Left ventricle myocardium superior (tissue), 1 donor: Measurements from ENCODE around the gene CXCL12. TPM values are rescaled to one million over a fixed set of nuclear protein-coding genes. Genes with fewer than 3 reads are reported as not detected.

ENCODE experiments used
- ATAC-seq: fragments of 200-7000 bp; cut with Tn5 transposase; one replicate; pipeline ENCODE4 v1.9.1; 2020; ENCODE audit warnings: mild to moderate bottlenecking, moderate library complexity
- DNase-seq: peaks from one replicate; pipeline ENCODE4 v3.0.0-alpha.2; 2020
- intact Hi-C: fragments of 100-400 bp; cut with micrococcal nuclease; formaldehyde crosslinking; loops from one replicate; pipeline ENCODE4 v1.11.0; 2022
- total RNA-seq: library from RNA; stranded (reverse); fragmentation: NEBNext Ultra II Directional; extraction: Animal tissue kit (Norgen Biotek cat#: 25700); gene quantifications from one replicate; pipeline ENCODE4 v1.2.1, GENCODE V29; 2021
- donor health status: DM: no; HTN: yes; CAD: no; lungs with severe emphysema.

The CXCL12 gene
- total RNA-seq, 1 donor from 2014 or later: 136 TPM

DNA sequence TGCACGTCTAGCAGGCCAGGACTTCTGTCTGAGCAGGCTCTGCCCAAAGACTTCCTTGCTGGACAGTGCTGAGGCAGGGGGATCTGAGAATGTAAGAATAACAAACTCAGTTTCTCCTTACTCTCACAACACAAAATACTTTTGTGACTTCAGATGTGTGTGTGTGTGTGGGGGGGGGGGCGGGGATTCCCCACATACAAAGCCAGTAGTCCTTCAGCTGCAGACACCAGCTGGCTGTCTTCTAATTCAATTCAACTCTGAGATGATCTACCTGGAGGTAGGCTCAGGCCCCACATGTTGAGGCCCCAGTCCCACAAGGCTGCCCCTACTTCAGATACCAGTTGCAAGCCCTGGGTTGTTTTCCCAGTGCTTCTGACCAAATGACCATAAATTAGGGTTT, 4.7 kb upstream of the CXCL12 start:
- intact Hi-C loops: loop anchor here (5.0 to 10.0 kb wide), 2 partner anchors 75 to 707 kb away; no protein-coding TSS in a partner anchor

DNA sequence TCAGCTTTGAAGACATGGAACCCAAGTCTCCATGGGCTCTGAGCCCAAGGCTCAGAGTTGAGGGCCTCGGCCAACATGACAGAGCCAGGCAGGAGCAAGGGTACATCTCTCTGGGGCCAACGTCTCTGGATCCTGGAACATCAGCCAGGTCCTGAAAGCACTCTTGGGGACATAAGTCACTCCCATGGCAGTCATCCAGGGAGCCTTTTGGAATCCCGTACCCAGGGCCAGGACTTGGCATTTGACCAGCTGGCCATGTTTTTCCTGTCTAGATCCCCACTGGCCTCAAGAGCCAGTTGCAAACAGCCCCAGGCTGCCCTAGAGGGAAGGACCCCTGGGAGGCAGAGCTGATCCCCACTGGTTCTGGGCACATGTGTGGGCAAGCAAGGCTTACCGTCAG, 4.3 kb upstream of the CXCL12 start:
- ATAC-seq: peak; percentile 49
- intact Hi-C loops: loop anchor here (5.0 to 10.0 kb wide), 2 partner anchors 74 to 707 kb away; no protein-coding TSS in a partner anchor

More for the DNA sequence above, 4.7 kb upstream of the CXCL12 start:
- no peak for DNase-seq
- ATAC-seq: no peak

DNA sequence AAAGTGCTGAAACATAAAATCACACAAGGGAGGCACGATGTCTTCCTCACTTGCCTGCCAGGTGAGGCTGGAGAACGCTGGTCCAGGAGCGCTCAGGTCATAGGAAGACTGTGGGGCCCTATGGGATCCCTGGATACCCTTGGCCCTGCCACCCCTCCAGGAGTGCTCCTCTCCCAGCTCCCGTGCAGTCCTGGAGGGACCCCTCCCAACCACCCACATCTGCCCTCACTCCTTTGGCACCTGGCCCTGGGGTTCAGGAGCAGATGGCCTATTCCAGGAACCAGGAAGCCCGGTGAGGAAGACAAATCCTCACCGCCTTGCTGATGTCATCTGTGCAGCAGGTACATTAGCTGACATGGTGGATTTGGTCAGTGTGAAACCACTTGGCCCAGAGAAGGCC, 3.7 kb upstream of the CXCL12 start:
- ATAC-seq (no peak), DNase-seq (no peak)

More for the DNA sequence above, 4.3 kb upstream of the CXCL12 start:
- DNase-seq: peak; percentile 72

DNA sequence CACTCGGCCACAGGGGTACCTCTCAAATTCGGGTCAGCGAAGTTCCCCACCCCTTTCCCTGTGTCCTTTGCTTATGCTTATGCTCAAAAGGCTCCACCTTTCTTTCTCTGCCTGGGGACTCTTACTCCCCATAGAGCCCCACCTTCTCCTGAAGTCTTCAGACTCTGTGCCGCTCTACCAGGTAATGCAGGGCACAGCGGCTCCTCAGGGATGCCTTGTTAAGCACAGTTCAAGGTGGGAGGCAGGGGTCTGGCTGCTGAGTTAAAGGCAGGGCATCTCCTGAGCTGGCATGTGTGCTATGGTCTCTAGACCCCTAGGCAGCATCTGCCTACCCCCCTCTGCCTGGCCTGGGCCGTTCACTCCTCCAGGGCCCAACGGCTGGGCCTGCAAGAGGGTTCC, 3.0 kb upstream of the CXCL12 start:
- ATAC-seq: no peak
- intact Hi-C loops: loop anchor here (5.0 to 10.0 kb wide), 2 partner anchors 73 to 706 kb away; no protein-coding TSS in a partner anchor
- DNase-seq: no peak

More for the DNA sequence above, 3.7 kb upstream of the CXCL12 start:
- intact Hi-C loops: loop anchor here (5.0 to 10.0 kb wide), 2 partner anchors 74 to 706 kb away; no protein-coding TSS in a partner anchor

DNA sequence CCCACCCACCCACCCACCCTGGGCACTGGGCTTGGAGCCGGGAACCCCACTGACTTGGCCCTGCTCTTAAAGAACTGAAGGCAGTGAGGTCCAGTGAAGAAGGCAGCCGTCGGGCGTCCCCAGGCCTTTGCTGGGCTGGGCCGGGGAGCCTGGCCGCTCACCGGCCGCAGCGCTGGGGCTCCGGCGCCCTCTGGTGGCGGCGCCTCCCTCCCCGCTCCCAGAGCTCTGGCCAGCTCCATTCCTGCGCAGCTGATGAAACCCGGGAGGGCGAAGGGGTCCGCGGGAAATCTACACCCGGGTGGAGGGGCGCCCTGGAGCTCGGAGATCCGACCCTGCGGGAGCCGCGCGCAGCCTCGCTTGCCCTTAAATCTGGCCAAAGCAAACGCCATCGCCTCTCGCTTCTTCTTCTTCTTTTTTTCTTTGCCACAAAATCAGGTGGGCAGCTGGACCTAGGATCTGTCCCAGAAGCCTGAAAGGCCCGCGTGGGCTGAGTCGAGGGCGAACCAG, 1.7 kb upstream of the CXCL12 start:
- DNase-seq (peak; percentile 87), ATAC-seq (peak; percentile 78)
- intact Hi-C loops: loop anchor here (5.0 to 10.0 kb wide), 2 partner anchors 72 to 704 kb away; no protein-coding TSS in a partner anchor

DNA sequence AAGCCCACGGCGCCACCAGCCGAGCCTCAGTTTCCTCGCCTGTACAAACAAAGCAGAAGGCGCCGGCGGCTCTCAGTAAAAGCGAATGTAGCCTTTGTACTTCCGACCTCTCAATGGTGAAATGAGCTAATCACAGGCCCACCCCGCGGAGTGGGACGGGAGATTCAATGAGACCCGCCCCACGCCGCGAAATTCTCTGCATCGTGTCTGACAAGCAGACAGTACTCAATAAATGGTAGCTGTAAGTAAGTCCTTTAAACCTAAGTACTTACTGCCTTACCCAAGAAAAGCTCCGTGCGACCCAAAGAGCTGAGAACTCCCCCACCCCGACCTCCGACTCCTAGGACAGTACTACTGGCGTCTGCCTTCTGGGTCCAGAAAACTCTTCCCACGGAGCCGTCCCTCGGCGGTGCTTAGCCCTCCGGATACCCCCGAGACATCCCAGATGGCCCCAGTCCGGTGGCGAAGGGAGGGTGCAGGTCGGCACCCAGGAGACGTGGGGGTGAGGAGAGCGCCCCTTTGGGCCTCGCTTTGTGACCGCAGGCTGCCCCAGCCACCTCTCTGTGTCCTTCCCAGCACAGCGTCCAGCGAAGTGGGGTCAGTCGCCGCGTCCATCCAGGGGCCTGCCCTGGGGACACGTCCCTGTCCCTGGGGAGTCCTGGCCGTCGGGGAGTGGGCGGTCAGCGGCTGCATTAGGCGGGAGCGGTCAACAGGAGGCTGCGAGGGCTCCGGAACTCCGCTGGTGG, 972 bp upstream of the CXCL12 start:
- ATAC-seq (no peak), DNase-seq (no peak)
- intact Hi-C loops: loop anchor here (5.0 to 10.0 kb wide), 2 partner anchors 71 to 704 kb away; no protein-coding TSS in a partner anchor

DNA sequence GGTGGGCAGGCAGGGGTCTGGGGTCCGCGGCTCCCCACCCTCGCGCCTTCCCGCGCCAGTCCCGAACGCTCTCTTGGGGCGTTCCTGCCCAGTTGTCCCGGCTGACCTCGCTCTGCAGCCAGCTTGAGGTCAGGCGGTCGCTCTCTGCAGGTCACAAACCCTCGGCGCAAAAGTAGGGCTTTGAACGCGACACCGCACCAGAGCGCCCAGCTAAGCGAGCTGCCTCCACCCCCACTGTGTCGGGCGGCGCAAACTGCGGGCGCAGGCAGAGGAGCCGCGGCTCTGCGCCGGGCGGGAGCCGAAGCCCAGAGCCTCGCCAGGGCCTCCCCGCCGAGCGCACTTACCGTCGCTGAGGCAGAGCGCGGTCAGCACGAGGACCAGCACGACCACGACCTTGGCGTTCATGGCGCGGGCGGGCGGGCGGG, 284 bp downstream of the CXCL12 start:
- DNase-seq (peak; percentile 57), ATAC-seq (peak; percentile 36)
- intact Hi-C loops: loop anchor here (5.0 to 10.0 kb wide), 2 partner anchors 70 to 702 kb away; no protein-coding TSS in a partner anchor

DNA sequence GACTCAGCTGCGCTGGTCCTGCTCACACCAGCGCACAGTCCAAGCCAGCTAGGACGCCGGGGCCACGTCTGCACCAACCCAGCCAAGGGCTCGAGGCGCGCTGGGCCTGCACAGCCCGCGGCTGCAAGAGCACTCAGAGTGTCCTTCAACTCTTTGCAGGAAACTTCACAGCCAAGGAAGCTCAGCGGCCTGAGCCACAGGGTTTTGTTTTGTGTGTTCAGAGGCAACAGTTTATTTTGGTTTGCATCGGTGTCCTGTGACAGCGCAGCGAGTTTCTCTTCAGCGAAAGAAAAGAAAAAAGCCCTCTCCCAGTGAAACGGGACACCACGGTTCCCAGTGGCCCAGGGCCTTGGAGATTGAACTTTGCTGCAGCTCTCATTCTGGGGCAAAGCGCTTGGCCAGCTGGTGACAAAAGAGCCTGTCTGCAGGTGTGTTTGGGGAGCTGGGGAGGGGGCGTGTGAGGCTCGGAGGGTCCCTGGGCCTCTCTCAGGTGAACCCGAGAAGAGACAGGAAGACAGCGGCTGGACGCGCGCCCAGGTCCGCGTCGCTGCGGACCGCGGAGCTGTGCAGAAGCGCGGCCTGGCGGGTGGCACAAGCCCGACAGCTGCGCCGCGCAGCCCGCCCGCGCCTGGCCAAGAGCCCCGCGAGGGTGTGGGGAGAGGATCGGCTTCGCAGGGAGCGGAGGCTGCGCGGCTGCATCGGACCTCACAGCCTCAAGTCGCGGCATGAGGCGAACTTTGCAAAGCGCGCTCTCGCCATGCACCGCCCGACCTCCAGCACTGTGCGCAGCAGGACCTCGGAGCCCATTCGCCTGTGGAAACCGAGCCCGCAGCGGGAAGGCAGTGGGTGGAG, 922 bp downstream of the CXCL12 start:
- ATAC-seq (peak; percentile 69), DNase-seq (peak; percentile 72)
- intact Hi-C loops: loop anchor here (10.0 kb wide), 1 partner anchor 69 kb away; no protein-coding TSS in a partner anchor

DNA sequence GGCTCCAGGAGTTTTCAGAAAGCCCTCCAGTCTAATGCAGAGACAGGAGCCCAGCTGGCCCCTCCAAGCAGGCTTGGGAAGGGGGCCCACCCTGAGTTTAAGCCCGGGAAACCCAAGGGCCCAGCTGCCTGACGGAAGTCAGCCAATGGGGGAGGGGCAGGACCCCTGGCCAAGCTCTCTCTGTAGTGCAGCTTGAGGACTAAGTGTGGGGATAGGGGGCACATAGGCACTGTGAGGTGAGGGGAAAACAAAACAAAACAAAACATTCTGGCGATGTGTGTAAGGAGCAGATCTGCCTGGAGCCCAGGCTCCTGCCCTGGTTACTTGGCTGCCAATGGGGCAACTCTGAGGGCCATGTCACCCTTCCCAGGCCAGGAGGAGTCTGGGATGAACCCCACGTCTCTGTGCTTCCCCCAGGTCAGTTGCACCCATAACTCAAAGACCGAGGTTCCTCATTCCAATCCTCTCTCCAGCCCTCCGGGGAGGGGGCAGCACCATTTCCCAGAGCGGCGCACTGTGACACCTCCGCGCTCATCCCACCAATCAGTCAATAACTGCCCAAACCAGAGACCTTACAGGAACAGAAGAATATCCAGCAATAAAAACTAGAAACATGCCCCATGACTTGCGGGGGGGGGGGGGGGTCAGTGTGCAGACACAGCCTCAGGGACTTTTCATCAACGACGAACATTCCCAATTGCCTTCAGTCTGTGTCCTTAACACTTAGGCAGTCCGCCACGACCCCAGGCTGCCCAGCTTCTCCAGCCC, 1.7 kb downstream of the CXCL12 start:
- intact Hi-C loops: loop anchor here (10.0 kb wide), 1 partner anchor 68 kb away; no protein-coding TSS in a partner anchor
- no peak for ATAC-seq
- DNase-seq: no peak

DNA sequence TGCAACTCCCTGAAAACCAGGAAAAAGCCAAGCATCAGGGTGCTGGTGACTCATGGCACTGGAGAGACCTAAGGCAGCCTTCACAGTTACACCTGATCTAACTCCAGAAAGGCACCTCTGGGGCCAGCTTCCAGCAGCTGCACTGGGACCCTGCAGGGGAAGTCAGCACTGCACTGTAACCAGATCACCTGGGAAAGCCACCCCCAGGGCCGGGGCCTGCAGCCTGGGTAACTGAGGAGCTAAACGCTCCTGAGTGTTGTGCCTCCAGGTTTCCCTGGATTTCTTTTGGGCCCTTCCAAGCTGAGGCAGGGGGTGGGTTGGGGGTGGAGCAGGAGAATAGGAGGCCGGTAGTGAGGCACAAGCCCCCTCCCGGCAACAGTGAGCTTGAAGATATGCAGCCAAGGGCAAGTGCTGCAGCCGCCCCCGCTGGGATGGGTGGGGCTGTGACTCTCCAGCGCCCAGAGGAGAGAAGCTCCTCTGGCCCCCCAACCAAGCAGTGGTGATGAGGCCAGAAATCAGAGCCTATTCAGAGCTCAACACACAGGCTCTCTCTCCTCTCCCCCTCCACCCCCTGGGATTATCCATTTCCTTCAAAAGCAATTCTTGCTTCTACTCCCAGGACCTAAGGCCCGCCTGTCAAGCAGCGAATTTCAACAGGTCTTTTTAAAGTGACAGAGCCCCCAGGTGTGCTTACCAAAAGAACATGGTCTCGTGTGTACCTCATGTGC, 2.6 kb downstream of the CXCL12 start:
- intact Hi-C loops: loop anchor here (10.0 kb wide), 1 partner anchor 67 kb away; no protein-coding TSS in a partner anchor
- DNase-seq: no peak
- ATAC-seq: no peak

DNA sequence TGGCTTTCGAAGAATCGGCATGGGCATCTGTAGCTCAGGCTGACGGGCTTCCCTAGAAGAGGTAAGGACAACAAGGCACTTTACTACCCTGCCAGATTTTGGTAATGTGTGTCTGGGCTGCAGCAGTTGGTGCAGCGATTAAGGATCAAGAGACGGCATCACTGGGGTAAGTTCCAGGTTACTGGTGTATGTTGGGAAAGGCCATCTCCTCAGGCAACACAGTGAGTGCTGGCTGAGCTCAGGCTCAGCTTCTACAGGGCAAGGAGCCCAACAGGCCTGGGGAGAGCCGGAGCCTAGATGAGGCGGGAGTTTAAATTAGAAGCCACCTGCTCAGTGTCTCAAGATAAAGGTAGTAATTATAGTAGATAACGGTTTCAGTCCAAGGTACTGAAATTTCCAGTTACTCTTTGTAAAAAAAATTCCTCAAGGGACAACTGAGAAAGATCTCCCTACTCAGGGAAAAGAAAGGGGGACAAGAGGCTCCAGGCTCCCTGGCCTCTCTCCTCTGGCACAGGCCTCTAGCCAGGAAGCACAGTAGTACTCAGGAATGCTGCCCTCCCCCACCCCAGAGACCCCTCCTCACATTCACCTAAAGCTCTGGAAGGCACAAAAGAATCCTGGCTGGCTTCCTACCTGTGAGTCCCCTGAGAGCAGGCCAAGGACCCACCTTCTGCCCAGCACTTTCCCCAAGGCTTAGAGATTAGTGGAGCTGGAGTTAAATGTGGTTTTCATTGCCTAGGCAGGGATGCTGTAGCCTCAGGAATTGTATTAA, 3.9 kb downstream of the CXCL12 start:
- intact Hi-C loops: loop anchor here (10.0 kb wide), 1 partner anchor 66 kb away; no protein-coding TSS in a partner anchor
- DNase-seq: no peak
- ATAC-seq: no peak

DNA sequence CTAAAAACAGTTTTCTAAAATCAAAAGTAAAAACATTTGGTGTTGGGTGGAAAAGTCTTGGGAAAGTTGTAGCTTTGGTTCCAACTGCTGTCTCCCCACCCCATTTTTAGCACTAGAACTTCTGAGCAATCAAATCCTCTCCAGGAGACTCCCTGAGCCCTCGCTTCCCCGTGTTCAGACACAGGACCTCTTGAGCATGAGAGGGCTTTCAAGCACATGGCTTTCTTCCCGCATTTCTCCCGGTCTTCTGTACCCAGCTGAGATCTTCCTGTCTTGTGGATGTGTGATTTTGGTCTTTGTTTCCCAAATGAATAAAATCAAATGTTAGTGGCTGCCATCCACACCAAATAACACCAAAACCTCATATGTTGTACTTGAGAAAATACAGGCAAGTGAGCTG, 5.0 kb downstream of the CXCL12 start:
- no peak for ATAC-seq
- no peak for DNase-seq
- intact Hi-C loops: loop anchor here (10.0 kb wide), 1 partner anchor 65 kb away; no protein-coding TSS in a partner anchor

DNA sequence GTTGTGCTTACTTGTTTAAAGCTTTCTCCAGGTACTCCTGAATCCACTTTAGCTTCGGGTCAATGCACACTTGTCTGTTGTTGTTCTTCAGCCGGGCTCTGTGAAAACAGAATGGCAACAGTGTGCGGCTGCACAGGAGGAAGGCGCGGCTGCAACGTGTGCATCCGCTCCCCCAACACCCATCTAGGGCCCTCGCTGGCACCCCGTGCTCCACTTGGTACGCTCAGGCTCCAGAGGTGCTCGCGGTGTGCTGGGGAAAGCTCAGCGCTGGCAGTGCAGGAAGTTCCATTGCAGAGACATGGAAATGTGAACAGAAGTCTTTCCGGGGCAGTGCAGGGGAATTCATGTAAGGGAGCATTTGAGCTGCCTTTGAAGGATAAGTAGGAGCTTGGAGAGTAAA, 6.3 kb downstream of the CXCL12 start:
- ATAC-seq (no peak), DNase-seq (no peak)
- intact Hi-C loops: no loop called here

DNA sequence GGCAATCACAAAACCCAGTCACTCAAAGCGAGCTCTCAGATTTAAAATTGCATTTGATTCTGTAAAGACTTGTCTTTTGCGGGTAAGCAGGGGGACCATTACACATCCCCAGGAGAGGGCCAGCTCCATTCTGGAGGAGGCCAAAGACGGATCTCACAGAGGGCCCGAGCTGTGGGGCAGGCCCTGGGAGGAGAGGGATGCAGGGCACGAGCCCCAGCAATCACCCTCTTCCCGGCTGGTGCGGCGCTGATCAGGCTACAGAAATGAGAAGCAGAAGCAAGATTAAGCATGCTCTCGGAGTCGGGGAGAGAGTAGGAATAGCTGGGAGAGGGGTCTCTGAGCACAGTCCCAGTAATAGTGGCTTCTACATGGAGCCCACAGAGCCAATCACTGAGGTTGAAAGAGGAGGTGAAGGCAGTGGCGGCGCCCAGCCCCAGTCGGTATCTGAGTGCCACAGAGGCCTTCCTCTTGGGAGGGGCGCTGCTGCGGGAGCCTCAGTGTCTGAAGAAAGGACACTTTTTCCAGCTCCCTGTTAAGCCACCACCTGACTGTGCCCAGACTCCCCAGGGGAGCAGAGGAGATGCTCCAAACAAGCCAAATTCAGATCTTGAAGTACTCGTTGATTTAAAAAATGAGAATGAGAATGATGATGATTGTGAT, 7.1 kb downstream of the CXCL12 start:
- ATAC-seq (no peak), DNase-seq (no peak)
- intact Hi-C loops: no loop called here

DNA sequence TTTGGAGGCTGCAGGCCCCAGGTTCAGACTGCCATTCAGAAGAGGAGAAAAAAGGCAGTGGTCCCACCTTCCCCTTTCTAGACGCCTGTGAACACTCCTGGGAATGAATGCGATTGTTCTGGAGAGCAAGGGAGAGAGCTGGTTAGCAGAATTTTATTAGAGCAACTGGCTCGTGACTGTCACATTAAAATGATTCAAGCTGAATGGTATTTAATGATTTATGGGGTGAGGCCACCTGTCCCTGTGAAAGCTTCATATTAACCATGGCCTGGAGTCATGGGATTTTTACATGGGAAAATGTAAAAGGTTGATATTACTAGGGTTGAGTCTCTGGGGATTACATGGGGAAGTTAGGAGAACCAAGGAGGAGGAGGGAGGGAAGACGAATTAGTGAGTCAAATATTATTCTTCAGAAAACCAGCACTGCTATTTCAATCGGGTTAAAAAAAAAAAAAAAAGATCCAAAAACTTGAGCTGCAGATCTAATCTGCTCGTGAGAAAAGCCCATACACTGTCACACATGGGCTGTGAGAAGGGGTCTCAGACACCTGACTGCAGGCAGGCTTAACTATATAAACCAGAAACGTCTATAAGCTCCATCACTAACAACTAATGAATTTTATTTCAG, 8.3 kb downstream of the CXCL12 start:
- no peak for DNase-seq

DNA sequence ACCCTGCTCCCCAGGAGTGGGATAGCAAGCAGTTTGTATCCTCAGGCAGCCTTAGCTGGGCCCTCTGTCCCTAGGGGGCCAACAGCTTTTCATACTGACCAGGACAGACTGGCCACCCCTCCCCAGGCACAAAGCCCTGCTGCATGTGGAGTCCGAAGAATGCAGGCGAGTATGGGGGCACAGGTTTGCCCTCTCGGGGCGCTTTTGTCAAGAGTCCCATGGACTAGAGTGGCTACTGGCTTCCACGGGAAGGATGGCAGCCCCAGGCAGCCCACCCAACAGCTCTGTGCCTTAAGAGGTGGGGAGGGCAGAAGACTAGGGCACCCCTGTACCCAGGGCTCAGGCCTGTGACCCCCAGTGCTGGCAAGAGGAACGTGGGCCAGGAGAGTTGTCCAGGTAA, 10.7 kb downstream of the CXCL12 start:
- ATAC-seq (no peak), DNase-seq (no peak)
- intact Hi-C loops: no loop called here

More for the DNA sequence above, 8.3 kb downstream of the CXCL12 start:
- intact Hi-C loops: no loop called here
- no peak for ATAC-seq
